22Rv1 (cell line): ENCODE measurements around the gene PYDC1.

Experiments used
- H3K27ac ChIP-seq: fragments of 450-650 bp; 2 replicates; pipeline ENCODE4 v1.5.1; 2017
- CTCF ChIP-seq: fragments of 450-650 bp; IDR thresholded peaks from 2 replicates; pipeline ENCODE4 v1.5.1; 2017; ENCODE audit warnings: mild to moderate bottlenecking
- ZFX ChIP-seq: fragments of 450-650 bp; IDR thresholded peaks from 2 replicates; pipeline ENCODE4 v1.6.1; 2017; ENCODE audit warnings: antibody characterized with exemption, borderline replicate concordance

The PYDC1 gene

GRCh38 chr16:31242206-31242605 is 25.3 kb upstream of the PYDC1 start:
- TF ChIP-seq ZFX, result no peak
- TF ChIP-seq CTCF, result no peak
- H3K27ac ChIP-seq, result no peak overlapping the region

DNA sequence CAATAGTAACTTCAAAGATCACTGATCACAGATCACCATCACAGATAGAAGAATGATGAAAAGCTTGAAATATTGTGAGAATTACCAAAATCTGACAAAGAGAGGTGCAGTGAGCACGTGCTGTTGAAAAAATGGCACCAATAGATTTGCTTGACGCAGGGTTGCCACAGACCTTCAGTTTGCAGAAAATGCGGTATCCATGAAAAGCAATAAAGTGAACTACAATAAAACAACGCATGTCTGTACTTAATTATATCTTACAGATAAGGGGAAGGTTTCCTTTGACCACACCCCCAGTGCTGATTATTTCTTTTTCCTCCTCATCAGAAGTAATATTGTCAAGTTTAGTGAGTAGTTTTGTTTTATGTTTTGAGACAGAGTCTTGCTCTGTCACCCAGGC is 21.1 kb upstream of the PYDC1 start:
- H3K27ac ChIP-seq, result no peak overlapping the region
- TF ChIP-seq ZFX (no peak), CTCF (no peak)

DNA sequence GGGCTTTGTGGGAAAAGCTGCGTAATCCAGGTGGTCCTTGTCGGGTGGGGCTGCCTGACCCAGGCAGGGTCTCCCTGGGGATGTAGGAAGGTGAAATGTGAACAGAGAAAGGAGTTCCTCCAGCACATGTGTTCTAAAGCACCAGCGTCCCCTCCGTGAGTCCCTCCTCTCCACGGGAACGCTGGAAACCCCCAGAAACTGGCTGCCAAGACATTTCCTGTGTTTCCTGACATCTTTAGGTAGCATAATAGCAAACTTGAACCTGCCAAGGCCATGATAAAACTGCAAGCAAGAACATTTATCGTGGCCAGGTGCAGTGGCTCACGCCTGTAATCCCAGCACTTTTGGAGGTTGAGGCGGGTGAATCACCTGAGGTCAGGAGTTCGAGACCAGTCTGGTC is 12.6 kb upstream of the PYDC1 start:
- no peak for TF ChIP-seq CTCF
- TF ChIP-seq ZFX, result no peak
- H3K27ac ChIP-seq, result no peak overlapping the region

GRCh38 chr16:31228206-31228605 is 11.3 kb upstream of the PYDC1 start:
- TF ChIP-seq ZFX, result no peak
- TF ChIP-seq CTCF, result no peak
- no peak overlapping the region for H3K27ac ChIP-seq

DNA sequence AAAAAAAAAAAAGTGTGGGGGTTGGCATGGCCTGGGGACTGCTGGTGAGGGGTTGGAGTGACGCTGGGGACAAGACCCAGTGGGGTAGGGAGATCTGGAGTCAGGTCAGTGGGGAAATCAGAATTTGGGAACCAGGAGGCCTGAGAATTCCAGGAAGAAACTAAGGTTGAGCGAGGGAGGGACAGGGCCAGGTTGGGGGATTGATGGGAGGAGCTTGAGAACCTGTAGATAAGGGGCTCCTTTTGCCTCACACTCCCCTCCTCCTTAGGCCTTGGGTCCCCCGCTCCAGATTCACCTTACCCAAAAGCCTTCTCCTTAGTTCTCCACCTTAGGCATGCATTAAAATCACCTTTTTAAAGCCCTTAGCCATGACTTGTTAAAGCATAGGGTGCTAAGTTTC is 8.3 kb upstream of the PYDC1 start:
- no peak for TF ChIP-seq ZFX
- TF ChIP-seq CTCF, result no peak
- H3K27ac ChIP-seq, result no peak overlapping the region

GRCh38 chr16:31224092-31224955 is 7.4 kb upstream of the PYDC1 start:
- H3K27ac ChIP-seq, result no peak overlapping the region
- no peak for TF ChIP-seq CTCF
- TF ChIP-seq ZFX, result no peak

DNA sequence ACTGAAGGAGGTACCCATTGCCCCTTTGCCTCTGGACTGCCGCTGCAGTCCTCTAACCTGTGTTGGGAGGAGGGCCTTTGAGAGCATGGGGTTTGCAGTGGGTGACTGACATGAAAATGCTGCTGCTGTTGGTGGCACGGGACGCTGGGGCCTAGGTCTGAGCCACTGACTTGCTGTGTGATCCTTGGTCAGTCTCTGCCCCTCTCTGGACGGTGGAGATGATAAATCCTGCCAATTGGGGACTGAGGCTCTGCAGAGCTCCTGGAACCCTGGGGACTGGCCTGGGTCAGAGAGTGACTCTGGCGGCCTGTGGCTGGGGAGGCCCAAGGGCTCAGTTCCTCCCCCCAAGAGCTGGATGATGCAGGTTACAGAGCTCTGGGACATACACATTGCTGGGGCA is 6.1 kb upstream of the PYDC1 start:
- TF ChIP-seq ZFX (no peak), CTCF (no peak)

More for the DNA sequence above, 6.1 kb upstream of the PYDC1 start:
- H3K27ac ChIP-seq, result no peak overlapping the region
